Fibroblast of upper back skin (primary cell): Measurements from ENCODE around the gene CADPS2.
"Not testable (repeated sequence)": the region's sequence is repeated elsewhere in the genome, so short reads cannot be mapped to it uniquely, and the experiment has no call there.

ENCODE experiments used
- DNase-seq: peaks from one replicate; pipeline ENCODE4 v3.0.0-alpha.2; 2013

The CADPS2 gene

GRCh38 chr7:122702872-122703510 is 183.3 kb downstream of the CADPS2 start, which contains the start of gene RNF148:
Gene RNF148 (minus strand): TSS chr7:122702922. CDS start chr7:122702750, 172 bp downstream.
- DNase-seq, result no peak

DNA sequence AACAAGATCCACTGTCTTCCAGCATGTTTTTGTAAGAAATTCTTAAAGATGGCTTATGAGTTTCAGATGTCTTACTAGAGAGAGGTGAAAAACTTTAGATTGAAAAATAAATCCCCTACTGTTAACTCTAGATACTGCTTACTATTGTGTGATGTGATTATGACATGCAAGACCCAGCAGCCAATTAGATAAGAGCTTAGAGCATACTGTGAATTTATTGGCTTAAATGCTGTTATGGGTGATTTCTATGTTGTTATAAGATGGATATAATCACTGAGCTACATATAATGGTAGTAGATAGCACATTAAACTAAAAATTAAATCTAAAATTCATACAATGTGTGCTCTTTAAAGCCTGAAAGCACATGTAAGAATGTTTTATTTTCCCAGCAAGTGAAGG is 187.2 kb downstream of the CADPS2 start, which contains the start of gene RNF133:
Gene RNF133, minus strand, starts transcription at position 101 of the 400 bp plus-strand sequence. CDS start 199 bp downstream, outside the sequence.
- no peak for DNase-seq

GRCh38 chr7:122695816-122696215 is 190.4 kb downstream of the CADPS2 start:
- no peak for DNase-seq

DNA sequence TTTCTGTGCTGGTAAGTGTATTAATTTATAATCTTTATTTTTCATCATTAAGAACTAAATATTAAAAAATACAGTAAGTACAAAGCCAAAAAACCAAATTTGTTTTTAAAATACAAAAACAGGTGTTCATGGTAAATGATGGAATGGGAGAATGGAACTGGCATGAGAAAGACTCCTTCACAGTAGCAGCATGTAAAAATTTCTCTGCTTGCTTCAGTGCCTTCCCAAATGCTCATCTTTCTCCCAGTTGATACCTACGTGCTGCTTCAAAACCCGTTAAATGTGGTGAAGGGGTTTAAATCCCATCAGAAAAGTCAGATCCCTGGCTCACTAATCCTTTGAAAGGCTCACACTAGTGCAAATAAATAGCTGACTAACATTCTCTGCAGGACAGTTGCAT is 191.6 kb downstream of the CADPS2 start:
- DNase-seq, result no peak

- DNase-seq, result no peak
These were observed 193.4 kb downstream of the CADPS2 start for GRCh38 chr7:122692769-122693309.

GRCh38 chr7:122691569-122692235 is 194.6 kb downstream of the CADPS2 start:
- DNase-seq, result no peak

DNA sequence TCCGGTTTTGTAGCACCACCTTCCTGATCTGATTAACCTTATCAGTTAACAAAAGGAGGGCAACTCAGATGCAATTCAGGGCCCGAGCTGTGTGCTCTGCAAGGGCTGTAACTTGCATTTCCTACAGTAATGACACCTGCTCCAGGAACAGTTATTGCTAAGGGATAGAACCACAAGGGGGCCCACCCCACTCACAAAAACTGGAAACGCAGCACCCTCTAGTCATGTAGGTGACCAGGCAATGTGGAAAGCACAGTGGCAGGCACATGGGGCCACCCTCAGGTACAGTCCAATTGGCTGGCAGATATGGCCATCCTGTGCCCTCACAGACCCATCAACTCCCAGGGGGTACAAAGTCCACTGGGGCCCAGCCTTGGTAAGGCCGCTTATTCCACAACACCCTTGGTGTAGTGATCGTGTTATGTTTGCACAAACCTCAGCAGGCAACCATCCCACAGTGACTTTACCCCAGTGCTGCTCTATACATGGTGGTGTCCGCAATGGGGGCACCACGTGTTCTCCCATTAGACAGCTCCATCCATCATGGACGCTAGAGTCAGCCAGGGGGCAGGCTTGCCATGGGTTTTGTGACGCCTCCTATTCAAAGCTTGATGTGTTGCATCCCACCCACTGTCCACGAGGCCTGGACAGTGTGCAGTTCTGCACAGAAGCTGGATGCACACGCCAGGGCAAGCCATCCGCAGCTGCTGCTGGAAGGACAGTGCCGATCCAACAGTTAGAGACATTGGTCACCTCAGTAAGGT is 196.7 kb downstream of the CADPS2 start:
- no peak for DNase-seq

DNA sequence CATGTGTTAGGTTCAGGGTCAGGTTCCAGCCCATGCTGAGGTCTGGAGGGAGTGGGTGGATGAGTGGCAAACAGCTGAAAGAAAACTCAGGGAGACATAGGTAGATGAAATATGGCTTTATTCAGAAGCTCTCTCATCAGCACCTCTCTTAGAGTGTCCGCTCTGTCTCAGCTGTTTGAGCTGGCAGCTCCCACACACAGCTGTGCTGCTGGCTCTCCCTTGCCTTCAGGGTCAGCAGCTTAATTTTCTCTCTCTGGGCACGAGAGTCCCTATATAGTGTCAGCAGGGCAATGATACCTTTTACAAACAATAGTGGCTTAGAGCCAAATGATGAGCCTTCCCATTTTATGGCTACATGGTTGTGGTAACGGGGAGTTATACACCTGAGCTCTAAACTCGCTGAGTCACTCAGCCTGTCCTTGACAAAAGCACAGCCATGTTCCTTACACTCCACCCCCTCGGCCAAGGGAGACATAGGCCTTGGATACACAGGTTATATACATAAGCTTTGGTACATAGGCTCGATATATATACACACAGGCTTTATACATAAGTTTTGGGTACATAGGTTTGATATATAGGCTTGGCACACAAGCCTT is 197.8 kb downstream of the CADPS2 start:
- DNase-seq, result no peak

DNA sequence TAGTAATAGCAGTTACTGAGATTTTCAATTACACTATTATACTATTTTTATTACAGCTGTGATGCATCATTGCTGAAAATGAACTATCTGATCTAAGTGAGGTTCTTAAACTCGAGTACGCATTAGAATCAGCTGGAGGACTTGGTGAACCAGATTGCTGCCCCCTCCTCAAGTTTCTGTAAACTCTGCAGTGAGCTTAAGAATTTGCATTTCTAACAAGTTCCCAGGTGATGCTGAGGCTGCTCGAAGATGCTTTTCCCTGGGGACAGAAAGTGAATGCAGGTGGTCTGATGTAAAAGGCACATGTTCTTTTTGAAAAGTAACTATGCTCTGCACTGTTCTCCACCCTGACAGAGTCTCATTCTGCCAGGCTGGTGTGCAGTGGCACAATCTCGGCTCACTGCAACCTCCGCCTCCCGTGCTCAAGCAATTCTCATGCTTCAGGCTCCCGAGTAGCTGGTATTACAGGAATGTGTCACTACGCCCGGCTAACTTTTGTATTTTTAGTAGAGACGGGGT is 199.8 kb downstream of the CADPS2 start:
- no peak for DNase-seq

GRCh38 chr7:122684504-122684903 is 201.8 kb downstream of the CADPS2 start:
- no peak for DNase-seq

DNA sequence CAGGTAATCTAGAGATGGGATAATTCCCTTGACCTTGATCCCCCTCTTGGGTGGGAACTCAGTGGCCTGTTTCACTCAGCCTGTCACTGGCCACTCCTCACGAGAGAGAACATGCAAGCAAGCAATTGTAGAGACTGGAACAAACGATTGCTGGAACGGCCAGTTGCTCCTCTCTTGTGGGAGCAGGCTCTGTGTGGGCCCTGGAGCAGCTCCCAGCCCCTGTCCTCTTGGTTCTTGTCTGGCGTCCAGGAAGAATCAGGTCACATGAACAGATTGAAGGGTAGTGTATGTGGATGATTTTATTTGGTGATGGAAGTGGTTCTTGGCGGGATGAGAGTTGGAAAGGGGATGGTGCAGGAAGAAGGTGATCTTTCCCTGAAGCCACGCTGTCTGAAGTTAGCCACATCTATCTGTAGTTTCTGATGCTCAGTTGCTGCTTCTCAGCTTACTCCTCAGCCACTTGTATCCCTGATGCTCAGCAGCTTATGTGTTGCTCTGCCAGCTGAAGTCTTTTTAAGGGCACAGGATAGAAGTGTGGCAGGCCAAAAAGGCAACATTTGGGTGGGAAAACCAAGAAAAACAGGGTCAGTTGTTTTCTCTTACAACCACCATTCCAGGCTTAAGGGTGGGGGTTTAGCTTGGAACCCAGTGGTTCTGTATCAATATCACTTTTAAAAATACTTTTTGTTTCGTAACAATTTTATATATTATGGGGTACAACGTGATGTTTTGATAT is 203.3 kb downstream of the CADPS2 start:
- DNase-seq, result no peak

DNA sequence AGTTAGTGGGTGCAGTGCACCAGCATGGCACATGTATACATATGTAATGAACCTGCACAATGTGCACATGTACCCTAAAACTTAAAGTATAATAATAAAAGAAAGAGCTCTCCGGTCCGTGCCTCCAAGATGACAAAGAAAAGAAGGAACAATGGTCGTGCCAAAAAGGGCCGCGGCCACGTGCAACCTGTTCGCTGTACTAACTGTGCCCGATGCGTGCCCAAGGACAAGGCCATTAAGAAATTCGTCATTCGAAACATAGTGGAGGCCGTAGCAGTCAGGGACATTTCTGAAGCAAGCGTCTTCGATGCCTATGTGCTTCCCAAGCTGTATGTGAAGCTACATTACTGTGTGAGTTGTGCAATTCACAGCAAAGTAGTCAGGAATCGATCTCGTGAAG is 205.1 kb downstream of the CADPS2 start:
- not testable (repeated sequence) for DNase-seq

GRCh38 chr7:122679813-122680212 is 206.4 kb downstream of the CADPS2 start:
- DNase-seq, result no peak

GRCh38 chr7:122679269-122679709 is 207.0 kb downstream of the CADPS2 start:
- not testable (repeated sequence) for DNase-seq

- no peak for DNase-seq
These were observed 209.1 kb downstream of the CADPS2 start for GRCh38 chr7:122677149-122677548.

DNA sequence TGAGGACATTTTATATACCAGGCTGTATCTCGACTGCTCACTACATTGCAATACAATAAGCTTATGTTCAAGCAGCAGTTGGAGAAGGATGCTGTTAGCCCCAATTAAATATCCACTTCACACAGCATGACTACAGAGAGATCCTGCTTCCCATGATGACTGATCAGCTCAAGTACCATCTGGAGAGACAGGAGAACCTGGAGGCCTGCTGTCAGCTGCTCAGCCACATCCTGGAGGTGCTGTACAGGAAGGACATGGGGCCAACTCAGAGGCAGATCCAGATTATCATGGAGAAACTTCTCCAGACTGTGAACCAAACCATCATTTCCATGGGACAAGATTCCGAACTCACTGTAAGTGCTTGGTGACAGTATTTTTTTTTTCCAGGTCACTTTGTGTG is 209.8 kb downstream of the CADPS2 start:
- no peak for DNase-seq

GRCh38 chr7:122675621-122676020 is 210.6 kb downstream of the CADPS2 start:
- DNase-seq, result no peak

GRCh38 chr7:122675011-122675410 is 211.2 kb downstream of the CADPS2 start:
- peak; percentile 1 for DNase-seq

- peak; percentile 58 for DNase-seq
These were observed 211.8 kb downstream of the CADPS2 start for GRCh38 chr7:122674502-122674901.

GRCh38 chr7:122673951-122674350 is 212.3 kb downstream of the CADPS2 start:
- DNase-seq, result no peak

GRCh38 chr7:122672536-122672935 is 213.7 kb downstream of the CADPS2 start:
- DNase-seq, result no peak

GRCh38 chr7:122663733-122664132 is 222.5 kb downstream of the CADPS2 start:
- no peak for DNase-seq
